HG02571 (cell line): ENCODE data around the gene KCNC1.

Source experiments
- ATAC-seq: cut with Tn5 transposase; IDR thresholded peaks from one replicate; pipeline ENCODE4 v1.9.1; 2021; ENCODE audit warnings: mild to moderate bottlenecking, moderate library complexity; ENCODE audit not compliant: unreplicated experiment

The KCNC1 gene

GRCh38 chr11:17752144-17752543 is 17.6 kb downstream of the KCNC1 start:
- no peak for ATAC-seq

- no peak for ATAC-seq
Measured at GRCh38 chr11:17753153-17753552, 18.6 kb downstream of the KCNC1 start.

- no peak for ATAC-seq
Measured at GRCh38 chr11:17753641-17754040, 19.1 kb downstream of the KCNC1 start.

GRCh38 chr11:17755891-17756290 is 21.3 kb downstream of the KCNC1 start:
- ATAC-seq, result no peak

DNA sequence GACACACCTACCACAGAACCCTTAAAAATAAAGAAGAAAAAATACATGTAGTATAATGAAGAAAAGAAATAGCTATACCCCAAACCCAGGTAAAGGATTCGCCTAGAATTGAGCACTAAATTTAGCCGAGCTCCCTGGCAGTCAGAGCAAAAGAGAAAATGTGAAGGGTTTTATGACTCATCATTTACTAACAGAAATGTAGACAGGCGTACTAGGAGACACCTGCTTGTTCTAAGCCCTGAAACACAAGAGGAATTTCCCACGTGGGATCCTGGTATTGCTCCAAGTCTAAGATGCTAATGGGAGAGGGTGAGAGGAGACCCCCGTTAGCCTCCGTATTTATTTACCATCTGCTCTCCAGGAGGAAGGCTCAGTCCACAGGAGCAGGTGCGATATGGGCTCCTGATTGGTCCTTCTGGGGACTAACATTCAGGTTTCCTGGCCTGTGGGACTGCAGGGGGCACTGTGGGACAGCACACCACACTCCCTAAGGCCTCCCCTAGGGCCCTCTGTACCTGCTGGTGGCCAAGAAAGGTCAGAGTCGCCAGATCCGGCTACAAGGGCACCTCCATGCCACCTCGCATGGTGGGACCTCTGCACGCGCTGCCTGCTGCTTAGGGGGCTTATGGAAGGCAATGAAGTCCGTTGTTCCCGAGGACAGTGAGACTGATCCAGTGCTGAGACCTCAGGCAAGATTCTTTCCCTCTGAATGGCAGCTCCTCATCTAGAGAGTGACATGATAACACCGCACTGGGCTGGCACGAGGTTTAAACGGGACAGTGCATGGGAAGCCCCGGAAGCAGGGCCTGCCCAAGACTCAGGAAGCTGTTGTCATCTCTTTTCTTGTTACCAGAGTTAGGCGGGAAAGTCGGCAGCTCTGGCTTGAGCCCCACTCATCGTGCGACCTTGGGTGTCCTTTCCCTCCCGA is 25.8 kb downstream of the KCNC1 start:
- no peak for ATAC-seq

DNA sequence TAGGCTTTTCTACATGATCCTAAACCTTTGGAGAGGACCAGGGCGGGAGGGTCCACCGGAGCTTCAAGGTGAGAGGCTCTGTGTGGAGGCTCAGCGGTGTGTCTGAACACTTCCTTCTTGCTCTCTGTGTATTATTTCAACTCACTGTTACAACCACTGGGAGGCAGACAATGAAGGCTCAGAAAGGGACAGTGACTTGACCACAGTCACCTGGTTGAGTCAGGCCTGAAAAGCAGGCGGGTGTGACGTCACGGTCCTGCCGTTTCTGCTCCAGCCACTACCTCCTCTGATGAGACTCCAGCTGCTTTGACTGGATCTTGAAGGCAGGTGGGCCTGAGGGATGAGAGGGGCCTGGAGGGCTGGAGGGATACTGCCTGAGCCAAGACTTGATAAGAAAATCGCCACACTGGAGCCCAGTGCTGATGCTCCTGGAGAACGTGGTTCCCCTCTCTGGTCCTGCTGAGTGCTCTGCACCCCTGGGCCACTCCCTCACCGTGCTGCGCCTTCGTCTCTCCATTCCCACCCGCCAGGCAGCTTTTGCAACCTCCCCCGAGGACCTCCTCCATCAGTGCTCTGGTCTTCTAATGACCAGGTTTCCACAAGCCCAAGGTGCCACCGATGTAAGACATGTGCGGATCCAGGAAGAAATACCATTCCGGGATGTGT is 27.9 kb downstream of the KCNC1 start:
- no peak for ATAC-seq

GRCh38 chr11:17763244-17763643 is 28.7 kb downstream of the KCNC1 start:
- ATAC-seq, result no peak

GRCh38 chr11:17763703-17764102 is 29.1 kb downstream of the KCNC1 start:
- no peak for ATAC-seq

GRCh38 chr11:17764446-17765218 is 30.1 kb downstream of the KCNC1 start:
- no peak for ATAC-seq

DNA sequence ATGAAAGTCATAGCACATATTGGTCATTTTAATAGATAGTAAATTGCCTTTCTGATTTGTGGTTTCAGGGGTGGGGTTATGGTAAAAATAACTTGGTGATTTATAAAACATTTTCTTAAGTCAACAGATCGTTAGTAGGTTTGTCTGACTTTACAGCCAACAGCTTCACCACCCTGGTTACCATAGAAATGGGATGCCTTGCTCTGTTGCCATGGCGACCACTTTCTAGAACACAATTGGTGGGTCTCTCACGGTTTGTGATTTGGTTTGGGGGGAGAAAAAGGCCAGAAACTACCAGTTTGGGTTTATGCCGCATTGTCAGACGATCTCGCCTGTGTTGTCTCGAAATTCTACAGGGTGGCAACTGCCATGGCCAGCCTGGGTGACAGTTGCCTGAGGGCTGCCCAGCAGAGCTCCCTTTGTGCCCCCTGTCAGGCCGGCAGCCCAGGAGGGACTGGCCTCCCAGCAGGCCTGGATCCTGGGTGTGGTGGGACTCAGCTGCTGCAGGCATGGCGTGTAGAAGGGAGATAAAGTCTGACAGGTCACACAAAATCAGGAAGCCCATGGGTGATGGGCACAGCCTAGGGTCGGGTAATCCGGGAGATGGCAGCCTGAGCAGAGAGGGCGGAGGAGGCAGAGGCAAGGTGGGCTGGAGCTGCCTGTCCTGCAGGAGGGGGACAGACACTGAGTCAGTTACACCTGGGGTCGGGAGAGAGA is 30.9 kb downstream of the KCNC1 start:
- ATAC-seq, result no peak

DNA sequence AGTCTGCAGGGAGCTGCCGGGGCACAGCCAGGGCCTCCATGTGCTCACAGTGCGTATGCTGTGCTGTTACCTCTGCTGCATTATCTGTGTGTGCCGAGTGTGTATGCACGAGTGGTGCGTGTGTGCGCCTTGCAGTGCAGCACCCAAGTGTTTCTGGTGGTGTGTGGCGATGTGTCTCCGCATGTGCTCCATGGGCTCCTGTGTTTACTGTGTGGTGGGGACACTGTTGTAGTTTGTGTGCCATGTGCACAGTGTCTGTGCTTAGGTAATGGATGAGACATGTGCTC is 31.4 kb downstream of the KCNC1 start:
- ATAC-seq, result no peak

GRCh38 chr11:17766590-17766989 is 32.0 kb downstream of the KCNC1 start:
- no peak for ATAC-seq

- no peak for ATAC-seq
Measured at GRCh38 chr11:17767301-17767885, 32.8 kb downstream of the KCNC1 start.

DNA sequence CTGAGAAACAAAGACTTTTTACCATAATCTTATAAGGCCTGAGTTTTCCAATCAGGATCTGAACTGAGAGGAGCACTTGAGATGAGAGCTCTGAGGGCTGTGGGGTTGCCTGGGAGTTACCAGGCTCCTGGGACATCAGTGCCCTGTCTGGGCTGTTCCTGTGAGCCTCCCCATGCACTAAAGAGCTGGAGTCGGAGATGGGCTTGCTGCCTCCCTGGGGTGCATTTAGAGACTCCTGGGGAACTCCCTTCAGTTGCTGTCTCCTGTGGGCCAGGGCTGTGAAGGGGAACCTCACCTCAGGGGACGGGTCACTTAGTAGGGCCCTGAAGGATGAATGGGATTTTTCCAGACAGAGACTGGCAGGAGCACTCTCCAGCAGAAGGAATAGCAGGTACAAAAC is 33.3 kb downstream of the KCNC1 start:
- ATAC-seq, result no peak

- ATAC-seq, result no peak
Measured at GRCh38 chr11:17768547-17768946, 34.0 kb downstream of the KCNC1 start.

DNA sequence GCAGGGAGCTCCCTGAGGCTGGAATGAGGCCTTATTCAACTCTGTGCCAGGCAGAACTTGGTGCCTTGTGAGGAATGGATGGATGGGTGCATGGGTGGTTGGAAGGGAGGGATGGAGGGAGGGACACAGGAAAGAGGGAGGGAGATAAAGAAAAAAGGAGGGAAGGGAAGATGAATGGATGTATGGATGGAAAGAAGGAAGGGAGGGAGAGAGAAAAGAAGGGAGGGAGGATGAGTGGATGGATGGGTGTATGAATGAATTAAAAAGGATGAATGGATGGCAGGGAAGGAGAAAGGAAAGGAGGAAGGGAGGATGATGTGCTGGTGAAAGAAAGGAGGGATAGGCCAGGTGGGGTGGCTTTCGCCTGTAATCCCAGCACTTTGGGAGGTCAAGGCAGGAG is 34.6 kb downstream of the KCNC1 start:
- ATAC-seq, result no peak

DNA sequence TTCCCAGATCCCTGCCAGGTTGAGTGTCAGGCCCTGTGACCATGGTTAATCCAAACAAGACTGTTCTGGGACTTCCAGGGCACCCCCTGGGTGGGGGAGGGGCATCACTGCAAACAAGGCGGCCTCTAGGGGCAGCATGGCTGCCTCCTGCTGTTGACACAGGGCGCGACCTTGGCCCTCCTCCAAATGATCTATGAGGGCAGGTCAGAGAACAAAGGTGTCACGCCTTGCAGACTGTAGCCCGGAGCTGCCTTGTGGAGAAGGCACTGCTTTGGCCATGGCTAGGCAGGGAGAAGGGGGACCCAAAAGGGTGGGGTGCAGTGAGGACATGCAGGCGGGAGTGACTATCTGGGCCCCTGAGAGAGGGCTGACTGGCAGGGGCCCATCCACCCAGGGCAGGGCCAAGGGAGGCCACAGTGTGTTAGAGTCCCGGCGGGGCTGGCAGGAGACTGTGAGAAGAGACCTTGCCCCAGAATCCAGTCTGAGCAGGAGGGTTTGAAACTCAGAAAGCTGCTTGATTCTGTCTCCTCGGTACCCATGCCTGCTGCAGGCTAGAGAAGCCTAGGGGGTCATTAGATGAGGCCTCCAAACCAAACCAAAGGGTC is 35.6 kb downstream of the KCNC1 start:
- ATAC-seq, result no peak

GRCh38 chr11:17770917-17771316 is 36.3 kb downstream of the KCNC1 start:
- no peak for ATAC-seq

- ATAC-seq, result no peak
Measured at GRCh38 chr11:17771415-17771814, 36.8 kb downstream of the KCNC1 start.

DNA sequence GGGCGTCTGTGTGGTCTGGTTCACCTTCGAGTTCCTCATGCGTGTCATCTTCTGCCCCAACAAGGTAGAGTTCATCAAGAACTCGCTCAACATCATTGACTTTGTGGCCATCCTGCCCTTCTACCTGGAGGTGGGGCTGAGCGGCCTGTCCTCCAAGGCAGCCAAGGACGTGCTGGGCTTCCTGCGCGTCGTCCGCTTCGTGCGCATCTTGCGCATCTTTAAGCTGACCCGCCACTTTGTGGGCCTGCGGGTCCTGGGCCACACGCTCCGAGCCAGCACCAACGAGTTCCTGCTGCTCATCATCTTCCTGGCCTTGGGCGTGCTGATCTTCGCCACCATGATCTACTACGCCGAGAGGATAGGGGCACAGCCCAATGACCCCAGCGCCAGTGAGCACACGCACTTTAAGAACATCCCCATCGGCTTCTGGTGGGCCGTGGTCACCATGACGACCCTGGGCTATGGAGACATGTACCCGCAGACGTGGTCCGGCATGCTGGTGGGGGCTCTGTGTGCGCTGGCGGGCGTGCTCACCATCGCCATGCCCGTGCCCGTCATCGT is 37.3 kb downstream of the KCNC1 start:
- ATAC-seq, result no peak
